Uterus (tissue), 2 donors: ENCODE results near the gene RASAL2.

ENCODE experiments used
- POLR2A ChIP-seq, 2 donors: fragments of 450-650 bp; IDR thresholded peaks; one replicate each; pipeline ENCODE4 v1.6.1; 2016; ENCODE audit warnings: antibody characterized with exemption in 2 of 2, mild to moderate bottlenecking in 1 of 2, moderate library complexity in 1 of 2
- TF ChIP-seq, protein P1 (sequence below), 4 experiments: fragments of 200-600 bp in 2 of 4; fragments of 450-650 bp in 2 of 4; sonication (generic) in 2 of 4; IDR thresholded peaks; one replicate each; pipeline ENCODE4 v1.5.1; 2016 to 2019; ENCODE audit warnings: antibody characterized with exemption in 4 of 4, mild to moderate bottlenecking in 2 of 4, moderate library complexity in 1 of 4

DNA sequence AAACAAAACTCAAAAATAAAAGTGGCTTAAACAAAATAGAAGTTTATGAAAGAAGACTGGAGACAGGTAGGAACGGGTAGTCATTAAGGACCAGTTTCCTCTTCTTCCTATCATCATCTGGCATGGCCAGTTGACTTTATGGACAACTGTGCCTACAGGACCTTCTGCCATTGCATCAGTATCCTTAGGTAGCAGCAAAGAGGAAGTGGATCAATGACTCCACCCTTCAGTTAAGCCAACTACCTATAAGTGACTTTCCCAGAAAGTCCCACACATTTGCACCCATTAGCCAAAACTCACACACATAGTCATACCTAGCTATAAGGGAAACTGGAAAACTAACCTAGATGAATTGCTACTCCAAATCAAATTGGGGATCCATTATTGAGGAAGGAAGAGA, 51.7 kb downstream of the RASAL2 start:
- no peak for TF ChIP-seq POLR2A (IDR thresholded peaks at IDR 0.05)
- TF ChIP-seq, protein P1, sequence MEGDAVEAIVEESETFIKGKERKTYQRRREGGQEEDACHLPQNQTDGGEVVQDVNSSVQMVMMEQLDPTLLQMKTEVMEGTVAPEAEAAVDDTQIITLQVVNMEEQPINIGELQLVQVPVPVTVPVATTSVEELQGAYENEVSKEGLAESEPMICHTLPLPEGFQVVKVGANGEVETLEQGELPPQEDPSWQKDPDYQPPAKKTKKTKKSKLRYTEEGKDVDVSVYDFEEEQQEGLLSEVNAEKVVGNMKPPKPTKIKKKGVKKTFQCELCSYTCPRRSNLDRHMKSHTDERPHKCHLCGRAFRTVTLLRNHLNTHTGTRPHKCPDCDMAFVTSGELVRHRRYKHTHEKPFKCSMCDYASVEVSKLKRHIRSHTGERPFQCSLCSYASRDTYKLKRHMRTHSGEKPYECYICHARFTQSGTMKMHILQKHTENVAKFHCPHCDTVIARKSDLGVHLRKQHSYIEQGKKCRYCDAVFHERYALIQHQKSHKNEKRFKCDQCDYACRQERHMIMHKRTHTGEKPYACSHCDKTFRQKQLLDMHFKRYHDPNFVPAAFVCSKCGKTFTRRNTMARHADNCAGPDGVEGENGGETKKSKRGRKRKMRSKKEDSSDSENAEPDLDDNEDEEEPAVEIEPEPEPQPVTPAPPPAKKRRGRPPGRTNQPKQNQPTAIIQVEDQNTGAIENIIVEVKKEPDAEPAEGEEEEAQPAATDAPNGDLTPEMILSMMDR (IDR thresholded peaks at IDR 0.05): no peak
